Activated T-cell treated with anti-CD3 and anti-CD28 coated beads, Interleukin-2, amount 50 U/mL, for 24 hours (primary cell): ENCODE measurements around the gene DLGAP5.

ENCODE experiments used
- DNase-seq: peaks from one replicate; pipeline ENCODE4 v3.0.0-alpha.2; 2020
- H3K27ac Mint-ChIP-seq: 2 replicates; pipeline ENCODE4 v1.8.0; 2020; ENCODE audit warnings: mild to moderate bottlenecking, mixed read lengths
- H3K27me3 Mint-ChIP-seq: 2 replicates; pipeline ENCODE4 v1.8.0; 2020; ENCODE audit warnings: mixed read lengths
- H3K36me3 Mint-ChIP-seq: 2 replicates; pipeline ENCODE4 v1.8.0; 2020; ENCODE audit warnings: low read depth, mixed read lengths
- H3K4me1 Mint-ChIP-seq: 2 replicates; pipeline ENCODE4 v1.8.0; 2020; ENCODE audit warnings: low read depth, mixed read lengths
- H3K4me3 Mint-ChIP-seq: 2 replicates; pipeline ENCODE4 v1.8.0; 2020; ENCODE audit warnings: mild to moderate bottlenecking, moderate library complexity, mixed read lengths
- H3K9me3 Mint-ChIP-seq: 2 replicates; pipeline ENCODE4 v1.8.0; 2020; ENCODE audit warnings: mixed read lengths

The DLGAP5 gene

GRCh38 chr14:55128386-55129085 is 62.8 kb downstream of the DLGAP5 start:
- no peak for DNase-seq
- H3K4me3 Mint-ChIP-seq: peak overlapping the region; percentile 65
- H3K27ac Mint-ChIP-seq: no peak overlapping the region
- H3K27me3 Mint-ChIP-seq: peaks cover 36% of the 10 kb centered on the region
- peaks cover 27% of the 10 kb centered on the region for H3K4me1 Mint-ChIP-seq
- no peaks in the 10 kb centered on the region for H3K36me3 Mint-ChIP-seq
- no peaks in the 10 kb centered on the region for H3K9me3 Mint-ChIP-seq

- Mint-ChIP-seq H3K27ac (no peak overlapping the region), H3K4me3 (no peak overlapping the region), H3K27me3 (peaks cover 36% of the 10 kb centered on the region), H3K4me1 (peaks cover 31% of the 10 kb centered on the region), H3K9me3 (no peaks in the 10 kb centered on the region), H3K36me3 (no peaks in the 10 kb centered on the region)
- no peak for DNase-seq
Observed at GRCh38 chr14:55127460-55127951, 63.9 kb downstream of the DLGAP5 start.

- no peak overlapping the region for H3K27ac Mint-ChIP-seq
- no peak for DNase-seq
- H3K9me3 Mint-ChIP-seq: no peaks in the 10 kb centered on the region
- peaks cover 36% of the 10 kb centered on the region for H3K27me3 Mint-ChIP-seq
- H3K4me3 Mint-ChIP-seq: no peak overlapping the region
- no peaks in the 10 kb centered on the region for H3K36me3 Mint-ChIP-seq
- peaks cover 31% of the 10 kb centered on the region for H3K4me1 Mint-ChIP-seq
Observed at GRCh38 chr14:55126932-55127459, 64.4 kb downstream of the DLGAP5 start.

- Mint-ChIP-seq H3K4me3 (no peak overlapping the region), H3K27me3 (peaks cover 31% of the 10 kb centered on the region), H3K9me3 (no peaks in the 10 kb centered on the region), H3K27ac (no peak overlapping the region), H3K4me1 (peaks cover 27% of the 10 kb centered on the region), H3K36me3 (no peaks in the 10 kb centered on the region)
- DNase-seq: no peak
Observed at GRCh38 chr14:55126034-55126433, 65.4 kb downstream of the DLGAP5 start.

GRCh38 chr14:55125403-55125802 is 66.0 kb downstream of the DLGAP5 start:
- Mint-ChIP-seq H3K27me3 (peaks cover 26% of the 10 kb centered on the region), H3K4me1 (peaks cover 25% of the 10 kb centered on the region), H3K4me3 (no peak overlapping the region), H3K36me3 (no peaks in the 10 kb centered on the region), H3K9me3 (no peaks in the 10 kb centered on the region), H3K27ac (no peak overlapping the region)
- DNase-seq: no peak

GRCh38 chr14:55124774-55125386 is 66.5 kb downstream of the DLGAP5 start:
- Mint-ChIP-seq H3K27ac (no peak overlapping the region), H3K36me3 (no peaks in the 10 kb centered on the region), H3K9me3 (no peaks in the 10 kb centered on the region), H3K4me3 (no peak overlapping the region), H3K4me1 (peaks cover 21% of the 10 kb centered on the region), H3K27me3 (peaks cover 21% of the 10 kb centered on the region)
- no peak for DNase-seq

- no peaks in the 10 kb centered on the region for H3K36me3 Mint-ChIP-seq
- H3K9me3 Mint-ChIP-seq: no peaks in the 10 kb centered on the region
- peaks cover 20% of the 10 kb centered on the region for H3K27me3 Mint-ChIP-seq
- DNase-seq: no peak
- no peak overlapping the region for H3K4me3 Mint-ChIP-seq
- no peak overlapping the region for H3K27ac Mint-ChIP-seq
- H3K4me1 Mint-ChIP-seq: peaks cover 17% of the 10 kb centered on the region
Observed at GRCh38 chr14:55123852-55124639, 67.3 kb downstream of the DLGAP5 start.

GRCh38 chr14:55123101-55123500 is 68.3 kb downstream of the DLGAP5 start:
- Mint-ChIP-seq H3K36me3 (no peaks in the 10 kb centered on the region), H3K4me3 (no peak overlapping the region), H3K9me3 (no peaks in the 10 kb centered on the region), H3K27ac (no peak overlapping the region), H3K4me1 (peaks cover 17% of the 10 kb centered on the region), H3K27me3 (peaks cover 12% of the 10 kb centered on the region)
- DNase-seq: no peak

- no peaks in the 10 kb centered on the region for H3K36me3 Mint-ChIP-seq
- peaks cover 17% of the 10 kb centered on the region for H3K4me1 Mint-ChIP-seq
- H3K9me3 Mint-ChIP-seq: no peaks in the 10 kb centered on the region
- peaks cover 7% of the 10 kb centered on the region for H3K27me3 Mint-ChIP-seq
- H3K4me3 Mint-ChIP-seq: no peak overlapping the region
- DNase-seq: no peak
- no peak overlapping the region for H3K27ac Mint-ChIP-seq
Observed at GRCh38 chr14:55122440-55122986, 68.9 kb downstream of the DLGAP5 start.

- Mint-ChIP-seq H3K27ac (no peak overlapping the region), H3K4me3 (no peak overlapping the region), H3K9me3 (no peaks in the 10 kb centered on the region), H3K4me1 (peaks cover 17% of the 10 kb centered on the region), H3K27me3 (peaks cover under 1% of the 10 kb centered on the region), H3K36me3 (no peaks in the 10 kb centered on the region)
- DNase-seq: no peak
Observed at GRCh38 chr14:55121628-55122439, 69.6 kb downstream of the DLGAP5 start.

GRCh38 chr14:55120571-55121495 is 70.6 kb downstream of the DLGAP5 start:
- DNase-seq: no peak
- no peaks in the 10 kb centered on the region for H3K9me3 Mint-ChIP-seq
- no peak overlapping the region for H3K27ac Mint-ChIP-seq
- peaks cover 10% of the 10 kb centered on the region for H3K4me1 Mint-ChIP-seq
- H3K27me3 Mint-ChIP-seq: no peaks in the 10 kb centered on the region
- no peaks in the 10 kb centered on the region for H3K36me3 Mint-ChIP-seq
- H3K4me3 Mint-ChIP-seq: no peak overlapping the region

- no peak overlapping the region for H3K27ac Mint-ChIP-seq
- H3K36me3 Mint-ChIP-seq: no peaks in the 10 kb centered on the region
- H3K4me1 Mint-ChIP-seq: peaks cover 4% of the 10 kb centered on the region
- no peak overlapping the region for H3K4me3 Mint-ChIP-seq
- DNase-seq: no peak
- H3K27me3 Mint-ChIP-seq: no peaks in the 10 kb centered on the region
- no peaks in the 10 kb centered on the region for H3K9me3 Mint-ChIP-seq
Observed at GRCh38 chr14:55118761-55119160, 72.6 kb downstream of the DLGAP5 start.

GRCh38 chr14:55117803-55118441 is 73.5 kb downstream of the DLGAP5 start:
- Mint-ChIP-seq H3K27me3 (no peaks in the 10 kb centered on the region), H3K4me1 (peaks cover 2% of the 10 kb centered on the region), H3K9me3 (no peaks in the 10 kb centered on the region), H3K27ac (no peak overlapping the region), H3K36me3 (no peaks in the 10 kb centered on the region), H3K4me3 (no peak overlapping the region)
- DNase-seq: no peak
